Gastrocnemius medialis (tissue), 4 donors: ENCODE results near the gene APP. TPM values are rescaled to one million over a fixed set of nuclear protein-coding genes. Genes with fewer than 3 reads are reported as not detected.

Experiments
- ATAC-seq, 2 donors: fragments of 150-250 bp; one replicate each; pipeline ENCODE4 v1.9.1; 2016
- DNase-seq, 2 donors: peaks; one replicate each; pipeline ENCODE4 v3.0.0-alpha.2; 2019
- H3K27ac ChIP-seq, 4 donors: fragments of 200-600 bp; sonication (generic); 1 replicate in 1 of 4; 2 replicates in 3 of 4; pipeline ENCODE4 v1.5.1; 2016 to 2018; ENCODE audit warnings: mild to moderate bottlenecking in 2 of 4, moderate library complexity in 1 of 4
- H3K27me3 ChIP-seq, 3 donors: fragments of 200-600 bp; sonication (generic) in 2 of 3; 1 replicate in 1 of 3; 2 replicates in 2 of 3; pipeline versions ENCODE4 v1.5.1 to v1.6.0; 2016 to 2019; ENCODE audit warnings: mild to moderate bottlenecking in 1 of 3, moderate library complexity in 1 of 3
- H3K36me3 ChIP-seq, 2 donors: fragments of 200-600 bp; sonication (generic) in 1 of 2; one replicate each; pipeline ENCODE4 v1.5.1; 2017 to 2018
- H3K4me1 ChIP-seq, 2 donors: fragments of 200-600 bp; sonication (generic) in 1 of 2; one replicate each; pipeline ENCODE4 v1.5.1; 2016 to 2017; ENCODE audit warnings: mild to moderate bottlenecking in 2 of 2
- H3K4me3 ChIP-seq, 4 donors: fragments of 200-600 bp; sonication (generic) in 3 of 4; 1 replicate in 1 of 4; 2 replicates in 3 of 4; pipeline ENCODE4 v1.5.1; 2016 to 2019; ENCODE audit warnings: mild to moderate bottlenecking in 2 of 4
- H3K9me3 ChIP-seq, 3 donors: fragments of 200-600 bp; sonication (generic) in 2 of 3; 1 replicate in 1 of 3; 2 replicates in 2 of 3; pipeline ENCODE4 v1.5.1; 2016 to 2019
- CTCF ChIP-seq, 5 experiments: fragments of 450-650 bp in 3 of 5; fragments of 200-600 bp in 2 of 5; sonication (generic) in 2 of 5; IDR thresholded peaks in 4 of 5; conservative IDR thresholded peaks in 1 of 5; 1 replicate in 4 of 5; 2 replicates in 1 of 5; pipeline ENCODE4 v1.5.1; 2016 to 2019; ENCODE audit warnings: antibody characterized with exemption in 5 of 5, mild to moderate bottlenecking in 3 of 5, moderate library complexity in 3 of 5
- POLR2A ChIP-seq, 2 donors: fragments of 450-650 bp; IDR thresholded peaks; one replicate each; pipeline ENCODE4 v1.6.1; 2017; ENCODE audit warnings: antibody characterized with exemption in 2 of 2, mild to moderate bottlenecking in 2 of 2, moderate library complexity in 2 of 2
- in situ Hi-C, 4 donors: fragments of 200-750 bp; cut with MboI; loops; one replicate each; pipeline versions ENCODE4 v1.15.0 to v1.8.0; 2017; ENCODE audit warnings: low sequenced_read_pairs in 4 of 4
- intact Hi-C: fragments of 100-400 bp; cut with DNase I; formaldehyde crosslinking; loops from one replicate; pipeline ENCODE4 v1.15.1; 2023; ENCODE audit warnings: low total_unique reads
- total RNA-seq, 4 donors: library from RNA; depleted of rRNA; stranded (reverse); fragments of >200 nt; gene quantifications; one replicate each; pipeline versions ENCODE4 v1.1.0 to v1.2.3, GENCODE V29; 2016

APP gene
- total RNA-seq, 4 donors from 2014 or later, result 45.8 to 73.2 (median 70.1) TPM

- no peaks in the 10 kb centered on the region for H3K4me1 ChIP-seq
- H3K9me3 ChIP-seq, result no peaks in the 10 kb centered on the region
- in situ Hi-C loops (no loop called here), intact Hi-C loops (no loop called here)
- no peaks in the 10 kb centered on the region for H3K36me3 ChIP-seq
- ATAC-seq, result no peak
- TF ChIP-seq POLR2A (IDR thresholded peaks at IDR 0.05) (no peak), CTCF (IDR thresholded peaks at IDR 0.05 in 4 of 5, conservative IDR thresholded peaks at IDR 0.05 in 1 of 5) (no peak)
- no peak overlapping the region for H3K4me3 ChIP-seq
- no peak for DNase-seq
- H3K27me3 ChIP-seq, result no peaks in the 10 kb centered on the region
- H3K27ac ChIP-seq, result no peak overlapping the region
These were observed 332.9 kb downstream of the APP start for GRCh38 chr21:25837533-25838265.

- Histone ChIP-seq H3K27ac (no peak overlapping the region), H3K36me3 (no peaks in the 10 kb centered on the region), H3K27me3 (no peaks in the 10 kb centered on the region), H3K9me3 (no peaks in the 10 kb centered on the region), H3K4me1 (no peaks in the 10 kb centered on the region), H3K4me3 (no peak overlapping the region)
- intact Hi-C loops, result no loop called here
- ATAC-seq, result no peak
- TF ChIP-seq POLR2A (IDR thresholded peaks at IDR 0.05) (no peak), CTCF (IDR thresholded peaks at IDR 0.05 in 4 of 5, conservative IDR thresholded peaks at IDR 0.05 in 1 of 5) (no peak)
- no peak for DNase-seq
- in situ Hi-C loops, result no loop called here
These were observed 334.2 kb downstream of the APP start for GRCh38 chr21:25836396-25836795.

- H3K9me3 ChIP-seq, result no peaks in the 10 kb centered on the region
- no peak overlapping the region for H3K4me3 ChIP-seq
- intact Hi-C loops (no loop called here), in situ Hi-C loops (no loop called here)
- H3K4me1 ChIP-seq, result no peaks in the 10 kb centered on the region
- no peaks in the 10 kb centered on the region for H3K36me3 ChIP-seq
- no peak overlapping the region for H3K27ac ChIP-seq
- TF ChIP-seq CTCF (IDR thresholded peaks at IDR 0.05 in 4 of 5, conservative IDR thresholded peaks at IDR 0.05 in 1 of 5) (no peak), POLR2A (IDR thresholded peaks at IDR 0.05) (no peak)
- no peaks in the 10 kb centered on the region for H3K27me3 ChIP-seq
- ATAC-seq, result no peak
- no peak for DNase-seq
These were observed 336.2 kb downstream of the APP start for GRCh38 chr21:25834381-25834780.

- Histone ChIP-seq H3K27ac (no peak overlapping the region), H3K36me3 (no peaks in the 10 kb centered on the region), H3K27me3 (no peaks in the 10 kb centered on the region), H3K4me3 (no peak overlapping the region), H3K9me3 (no peaks in the 10 kb centered on the region), H3K4me1 (no peaks in the 10 kb centered on the region)
- in situ Hi-C loops (no loop called here), intact Hi-C loops (no loop called here)
- TF ChIP-seq POLR2A (IDR thresholded peaks at IDR 0.05), result no peak
- DNase-seq, result no peak
- ATAC-seq, result no peak
These were observed 339.1 kb downstream of the APP start for GRCh38 chr21:25831300-25831960.
